Colonic mucosa (tissue), 4 donors: ENCODE data around the gene DNAJA1. TPM values are rescaled to one million over a fixed set of nuclear protein-coding genes. Genes with fewer than 3 reads are reported as not detected.
"Not testable (repeated sequence)": the region's sequence is repeated elsewhere in the genome, so short reads cannot be mapped to it uniquely, and the experiment has no call there.

Source experiments
- DNase-seq: peaks from one replicate; pipeline ENCODE4 v3.0.0-alpha.2; 2020
- H3K27ac ChIP-seq: fragments of 200-600 bp; one replicate; pipeline ENCODE4 v1.8.0; 2021
- H3K27me3 ChIP-seq: fragments of 200-600 bp; one replicate; pipeline ENCODE4 v1.8.0; 2021
- H3K36me3 ChIP-seq: fragments of 200-600 bp; one replicate; pipeline ENCODE4 v1.8.0; 2021
- H3K4me1 ChIP-seq: fragments of 200-600 bp; one replicate; pipeline ENCODE4 v1.8.0; 2021; ENCODE audit warnings: mild to moderate bottlenecking
- H3K4me3 ChIP-seq: fragments of 200-600 bp; one replicate; pipeline ENCODE4 v1.8.0; 2021
- H3K9ac ChIP-seq, 2 donors: one replicate each; pipeline ENCODE4 v1.7.0; 2013; ENCODE audit warnings: control low read depth in 2 of 2, low read depth in 2 of 2, low read length in 2 of 2
- H3K9me3 ChIP-seq: fragments of 200-600 bp; one replicate; pipeline ENCODE4 v1.8.0; 2021
- CTCF ChIP-seq: fragments of 200-600 bp; IDR thresholded peaks from one replicate; pipeline ENCODE4 v1.8.0; 2022; ENCODE audit warnings: antibody characterized with exemption, mild to moderate bottlenecking
- intact Hi-C: fragments of 100-400 bp; cut with DNase I; formaldehyde crosslinking; loops from one replicate; pipeline ENCODE4 v1.14.1; 2022
- total RNA-seq, 2 donors: library from RNA; stranded (reverse); fragmentation: NEBNext Ultra II Directional in 1 of 2; extraction: Animal tissue kit (Norgen Biotek cat#: 25700) in 1 of 2; gene quantifications; one replicate each; pipeline ENCODE4 v1.2.1, GENCODE V29; 2021
- donor health status: healthy.
- donor health status: DM: no; HTN: no; CAD: no.
- donor health status: DM: no; HTN: no; CAD: no.

DNAJA1 gene
- total RNA-seq, 2 donors from 2014 or later: 66.4 to 93.6 TPM

- no peaks in the 10 kb centered on the region for H3K9me3 ChIP-seq
- no peak overlapping the region for H3K4me3 ChIP-seq
- DNase-seq: no peak
- H3K36me3 ChIP-seq: no peaks in the 10 kb centered on the region
- intact Hi-C loops: loop anchor here (2.0 kb wide), 1 partner anchor 142 kb away; no protein-coding TSS in a partner anchor
- H3K27ac ChIP-seq: no peak overlapping the region
- H3K9ac ChIP-seq: no peak overlapping the region
- H3K4me1 ChIP-seq: no peaks in the 10 kb centered on the region
- no peaks in the 10 kb centered on the region for H3K27me3 ChIP-seq
- no peak for TF ChIP-seq CTCF
Measured at GRCh38 chr9:33082538-33083326, 57.7 kb downstream of the DNAJA1 start.

GRCh38 chr9:33085672-33086071, 60.6 kb downstream of the DNAJA1 start:
- H3K27me3 ChIP-seq, H3K9ac ChIP-seq, H3K36me3 ChIP-seq, intact Hi-C loops, H3K4me3 ChIP-seq, DNase-seq, H3K9me3 ChIP-seq, H3K4me1 ChIP-seq, H3K27ac ChIP-seq: not testable (repeated sequence)

Other genes with a start within 250 kb of the DNAJA1 start
- gene TMEM215, start 241.7 kb upstream of the DNAJA1 start, total RNA-seq: not detected
- 10 to 100 TPM; 22.6 to 33.3 TPM for gene APTX, start 23.6 kb upstream of the DNAJA1 start, total RNA-seq
- gene SMU1, start 51.4 kb downstream of the DNAJA1 start, total RNA-seq: 10 to 100 TPM; 17.4 to 18.7 TPM
- 10 to 100 TPM; 76.9 to 78.7 TPM for gene B4GALT1, start 142.1 kb downstream of the DNAJA1 start, total RNA-seq
- gene SPINK4, start 214.9 kb downstream of the DNAJA1 start, total RNA-seq: 100 to 1,000 TPM; 212 to 214 TPM
- gene BAG1, start 239.4 kb downstream of the DNAJA1 start, total RNA-seq: 100 to 1,000 TPM; 117 to 122 TPM
- 10 to 100 TPM; 60.3 to 97.0 TPM for gene CHMP5, start 239.8 kb downstream of the DNAJA1 start, total RNA-seq